CD14-positive monocyte (primary cell): ENCODE results near the gene ITPA. TPM values are rescaled to one million over a fixed set of nuclear protein-coding genes. Genes with fewer than 3 reads are reported as not detected.

Source experiments
- DNase-seq, 3 donors: peaks; one replicate each; pipeline ENCODE4 v3.0.0-alpha.2; 2011 to 2022
- H2AFZ ChIP-seq: 2 replicates; pipeline ENCODE4 v1.6.0; 2012; ENCODE audit warnings: mild to moderate bottlenecking, low read depth, low read length, inconsistent platforms; ENCODE audit not compliant: insufficient read depth, poor library complexity, severe bottlenecking
- H3K27ac ChIP-seq, 2 donors: 1 replicate in 1 of 2; 2 replicates in 1 of 2; pipeline ENCODE4 v1.5.1; 2012 to 2013; ENCODE audit warnings: low read length in 2 of 2, control low read depth in 1 of 2, inconsistent platforms in 1 of 2, low read depth in 1 of 2, mild to moderate bottlenecking in 1 of 2
- H3K27me3 ChIP-seq, 2 donors: one replicate each; pipeline versions ENCODE4 v1.6.0 to v1.6.1; 2011 to 2013; ENCODE audit warnings: low read length in 2 of 2; ENCODE audit not compliant: control insufficient read depth in 2 of 2, insufficient read depth in 2 of 2
- H3K36me3 ChIP-seq, 2 donors: replicated peaks in 1 of 2; 1 replicate in 1 of 2; 2 replicates in 1 of 2; pipeline versions ENCODE4 v1.5.1 to v1.6.1; 2012 to 2013; ENCODE audit warnings: low read length in 2 of 2, control low read depth in 1 of 2, inconsistent platforms in 1 of 2, mild to moderate bottlenecking in 1 of 2; ENCODE audit not compliant: insufficient read depth in 2 of 2, control insufficient read depth in 1 of 2
- H3K4me1 ChIP-seq, 2 donors: 1 replicate in 1 of 2; 2 replicates in 1 of 2; pipeline versions ENCODE4 v1.5.1 to v1.6.1; 2012 to 2013; ENCODE audit warnings: low read length in 2 of 2, control low read depth in 1 of 2, inconsistent platforms in 1 of 2, mild to moderate bottlenecking in 1 of 2, moderate library complexity in 1 of 2; ENCODE audit not compliant: insufficient read depth in 2 of 2, control insufficient read depth in 1 of 2
- H3K4me2 ChIP-seq: replicated peaks from 2 replicates; pipeline ENCODE3; 2012; ENCODE audit warnings: low read length, moderate library complexity, mild to moderate bottlenecking; ENCODE audit not compliant: poor library complexity, severe bottlenecking; ENCODE audit errors: extremely low read depth
- H3K4me3 ChIP-seq, 3 experiments: fragments of 200-600 bp in 1 of 3; sonication (generic) in 1 of 3; replicated peaks in 1 of 3; 1 replicate in 2 of 3; 2 replicates in 1 of 3; pipeline ENCODE4 v1.5.1; 2011 to 2013; ENCODE audit warnings: low read length in 3 of 3, mild to moderate bottlenecking in 3 of 3, control low read depth in 2 of 3, low read depth in 2 of 3, inconsistent platforms in 1 of 3, moderate library complexity in 1 of 3
- H3K79me2 ChIP-seq: 2 replicates; pipeline ENCODE4 v1.6.0; 2012; ENCODE audit warnings: mild to moderate bottlenecking, control low read depth, inconsistent platforms, low read length, moderate library complexity; ENCODE audit not compliant: insufficient read depth
- H3K9ac ChIP-seq: 2 replicates; pipeline ENCODE4 v1.6.0; 2017; ENCODE audit warnings: low read length, mild to moderate bottlenecking; ENCODE audit not compliant: insufficient read depth, poor library complexity, severe bottlenecking
- H3K9me3 ChIP-seq, 2 donors: replicated peaks in 1 of 2; 1 replicate in 1 of 2; 2 replicates in 1 of 2; pipeline versions ENCODE4 v1.5.1 to v1.6.1; 2012 to 2013; ENCODE audit warnings: low read length in 2 of 2, control low read depth in 1 of 2; ENCODE audit not compliant: control insufficient read depth in 1 of 2, insufficient read depth in 1 of 2
- H4K20me1 ChIP-seq: 2 replicates; pipeline ENCODE4 v1.6.0; 2012; ENCODE audit warnings: mild to moderate bottlenecking, low read length, control low read depth, moderate library complexity; ENCODE audit not compliant: insufficient read depth
- H3K27ac Mint-ChIP-seq, 7 donors: one replicate each; pipeline ENCODE4 v1.8.0; 2020; ENCODE audit warnings: mild to moderate bottlenecking in 7 of 7, mixed read lengths in 7 of 7, moderate library complexity in 6 of 7, inconsistent platforms in 2 of 7
- H3K27me3 Mint-ChIP-seq, 3 donors: one replicate each; pipeline ENCODE4 v1.8.0; 2021 to 2022; ENCODE audit warnings: low read depth in 3 of 3, mild to moderate bottlenecking in 3 of 3, mixed read lengths in 3 of 3, moderate library complexity in 3 of 3, inconsistent platforms in 1 of 3
- H3K36me3 Mint-ChIP-seq, 2 donors: one replicate each; pipeline ENCODE4 v1.8.0; 2020; ENCODE audit warnings: mixed read lengths in 2 of 2, inconsistent platforms in 1 of 2, mild to moderate bottlenecking in 1 of 2
- H3K4me1 Mint-ChIP-seq: one replicate; pipeline ENCODE4 v1.8.0; 2020; ENCODE audit warnings: mild to moderate bottlenecking, mixed read lengths
- H3K4me3 Mint-ChIP-seq, 2 donors: one replicate each; pipeline ENCODE4 v1.8.0; 2020; ENCODE audit warnings: mild to moderate bottlenecking in 2 of 2, mixed read lengths in 2 of 2, moderate library complexity in 1 of 2
- H3K9me3 Mint-ChIP-seq, 7 donors: one replicate each; pipeline ENCODE4 v1.8.0; 2020 to 2022; ENCODE audit warnings: mixed read lengths in 7 of 7, mild to moderate bottlenecking in 6 of 7, moderate library complexity in 6 of 7, inconsistent platforms in 2 of 7
- WGBS: methylation state at CpG from one replicate; pipeline ENCODE4 v1.1.5; 2013; ENCODE audit warnings: missing lambda C conversion rate; ENCODE audit not compliant: insufficient coverage; 5-methylcytosine and 5-hydroxymethylcytosine counted together
- intact Hi-C, 2 donors: fragments of 100-400 bp; cut with micrococcal nuclease; formaldehyde crosslinking; loops; one replicate each; pipeline versions ENCODE4 v1.15.0 to v1.15.1; 2023
- polyA plus RNA-seq, 3 donors: library from polyadenylated mRNA; depleted of rRNA in 1 of 3; unstranded in 2 of 3; stranded (reverse) in 1 of 3; fragments of 300-500 nt in 2 of 3; fragments of >200 nt in 1 of 3; fragmentation: Illumina TruSeq in 2 of 3; gene quantifications; 1 replicate in 2 of 3; 2 replicates in 1 of 3; pipeline ENCODE4 v1.2.3, GENCODE V29; 2012 to 2021
- TF ChIP-seq, protein P1 (sequence below): fragments of 200-600 bp; IDR thresholded peaks from one replicate; pipeline ENCODE4 v1.8.0; 2022; ENCODE audit warnings: antibody characterized with exemption, mild to moderate bottlenecking

Gene ITPA
- polyA plus RNA-seq, 3 donors: 39.5 to 62.8 (median 57.0) TPM

- Mint-ChIP-seq H3K9me3 (no peaks in the 10 kb centered on the region), H3K36me3 (peaks cover 82 to 100% of the 10 kb centered on the region in 2 donors)
Observed at GRCh38 chr20:3194617-3195280, 14.5 kb upstream of the ITPA start.

DNA sequence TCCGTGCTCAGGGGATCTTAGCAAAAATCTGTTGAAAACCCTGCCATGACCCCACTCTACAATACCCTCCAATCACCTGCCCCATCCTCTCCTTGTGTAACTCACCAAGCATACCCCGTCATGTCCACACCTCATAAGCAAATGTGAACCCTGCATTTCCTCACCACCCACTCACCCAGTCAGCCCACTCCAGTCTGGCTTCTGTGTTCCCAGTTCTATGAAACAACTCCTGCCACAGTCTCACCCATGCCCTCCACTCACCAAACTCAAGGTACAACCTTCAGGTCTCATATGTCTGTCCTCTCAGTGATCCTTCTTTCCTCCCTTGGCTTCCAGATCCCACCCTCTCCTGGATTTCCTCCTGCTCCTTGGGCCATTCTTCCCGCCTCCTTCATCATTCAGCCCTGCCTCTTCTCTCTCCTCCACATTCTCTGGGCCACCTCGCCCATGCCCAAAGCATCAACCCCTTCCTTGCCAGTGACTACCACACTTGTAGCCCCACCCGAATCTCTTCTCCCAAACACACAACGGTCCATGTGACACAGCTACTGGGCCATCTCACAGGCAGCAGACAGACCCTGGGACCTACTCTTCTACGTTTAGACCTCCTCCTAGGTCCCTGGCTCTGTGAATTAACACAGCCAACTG is 13.6 kb upstream of the ITPA start:
- H3K9me3 ChIP-seq: no peaks in the 10 kb centered on the region
- Mint-ChIP-seq H3K36me3 (peaks cover 81 to 100% of the 10 kb centered on the region in 2 donors), H3K9me3 (no peaks in the 10 kb centered on the region), H3K27ac (peak overlapping the region in 1 of 7 donors; percentile 51), H3K4me3 (no peak overlapping the region), H3K4me1 (no peaks in the 10 kb centered on the region), H3K27me3 (no peaks in the 10 kb centered on the region)
- no peak overlapping the region for H3K4me2 ChIP-seq
- H4K20me1 ChIP-seq: no peaks in the 10 kb centered on the region
- intact Hi-C loops: no loop called here
- 96% methylated on average over 7 of the region's 7 CpGs for WGBS
- no peak overlapping the region for H3K9ac ChIP-seq
- TF ChIP-seq, protein P1, sequence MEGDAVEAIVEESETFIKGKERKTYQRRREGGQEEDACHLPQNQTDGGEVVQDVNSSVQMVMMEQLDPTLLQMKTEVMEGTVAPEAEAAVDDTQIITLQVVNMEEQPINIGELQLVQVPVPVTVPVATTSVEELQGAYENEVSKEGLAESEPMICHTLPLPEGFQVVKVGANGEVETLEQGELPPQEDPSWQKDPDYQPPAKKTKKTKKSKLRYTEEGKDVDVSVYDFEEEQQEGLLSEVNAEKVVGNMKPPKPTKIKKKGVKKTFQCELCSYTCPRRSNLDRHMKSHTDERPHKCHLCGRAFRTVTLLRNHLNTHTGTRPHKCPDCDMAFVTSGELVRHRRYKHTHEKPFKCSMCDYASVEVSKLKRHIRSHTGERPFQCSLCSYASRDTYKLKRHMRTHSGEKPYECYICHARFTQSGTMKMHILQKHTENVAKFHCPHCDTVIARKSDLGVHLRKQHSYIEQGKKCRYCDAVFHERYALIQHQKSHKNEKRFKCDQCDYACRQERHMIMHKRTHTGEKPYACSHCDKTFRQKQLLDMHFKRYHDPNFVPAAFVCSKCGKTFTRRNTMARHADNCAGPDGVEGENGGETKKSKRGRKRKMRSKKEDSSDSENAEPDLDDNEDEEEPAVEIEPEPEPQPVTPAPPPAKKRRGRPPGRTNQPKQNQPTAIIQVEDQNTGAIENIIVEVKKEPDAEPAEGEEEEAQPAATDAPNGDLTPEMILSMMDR: no peak
- no peak overlapping the region for H3K27ac ChIP-seq
- no peaks in the 10 kb centered on the region for H3K79me2 ChIP-seq
- peaks cover 83 to 95% of the 10 kb centered on the region in 2 donors for H3K36me3 ChIP-seq
- no peak overlapping the region for H3K4me3 ChIP-seq
- no peaks in the 10 kb centered on the region for H3K4me1 ChIP-seq
- H3K27me3 ChIP-seq: no peaks in the 10 kb centered on the region
- H2AFZ ChIP-seq: no peak overlapping the region
- DNase-seq: no peak

More at GRCh38 chr20:3194617-3195280, 14.5 kb upstream of the ITPA start:
- Histone ChIP-seq H3K4me2 (no peak overlapping the region), H3K9me3 (no peaks in the 10 kb centered on the region), H2AFZ (no peak overlapping the region), H3K27ac (no peak overlapping the region), H3K79me2 (no peaks in the 10 kb centered on the region), H3K9ac (no peak overlapping the region), H3K27me3 (no peaks in the 10 kb centered on the region), H3K4me3 (no peak overlapping the region), H3K36me3 (peaks cover 83 to 95% of the 10 kb centered on the region in 2 donors), H4K20me1 (no peaks in the 10 kb centered on the region), H3K4me1 (no peaks in the 10 kb centered on the region)
- intact Hi-C loops: no loop called here
- TF ChIP-seq, protein P1: no peak
- Mint-ChIP-seq H3K27ac (no peak overlapping the region), H3K4me3 (no peak overlapping the region), H3K4me1 (no peaks in the 10 kb centered on the region), H3K27me3 (peaks cover 0 to 1% (median 0%) of the 10 kb centered on the region in 3 donors)
- no peak for DNase-seq
- 100% methylated on average over 5 of the region's 10 CpGs for WGBS
